Keratinocyte (primary cell): ENCODE measurements around the gene KIDINS220. TPM values are rescaled to one million over a fixed set of nuclear protein-coding genes. Genes with fewer than 3 reads are reported as not detected.

Experiments
- DNase-seq: peaks from one replicate; pipeline ENCODE4 v3.0.0-alpha.2; 2011; ENCODE audit warnings: low read depth, missing footprints, low spot score
- FAIRE-seq: peaks from 2 replicates; lab custom pipeline; 2011; peaks lifted over from hg19 to GRCh38; lab: Jason Lieb, UNC
- H2AFZ ChIP-seq: 2 replicates; pipeline ENCODE4 v1.6.0; 2012; ENCODE audit warnings: low read length, control low read depth, inconsistent platforms; ENCODE audit not compliant: control insufficient read depth
- H3K27ac ChIP-seq: 2 replicates; pipeline ENCODE4 v1.5.1; 2011; ENCODE audit warnings: low read length; ENCODE audit not compliant: control insufficient read depth, insufficient read depth
- H3K27me3 ChIP-seq: 3 replicates; pipeline ENCODE4 v1.6.0; 2011; ENCODE audit warnings: low read length; ENCODE audit not compliant: control insufficient read depth, insufficient read depth; ENCODE audit errors: extremely low read depth
- H3K36me3 ChIP-seq, 2 experiments: 2 replicates in 1 of 2; 3 replicates in 1 of 2; pipeline ENCODE4 v1.5.1; 2011; ENCODE audit warnings: low read length in 2 of 2, mild to moderate bottlenecking in 1 of 2; ENCODE audit not compliant: control insufficient read depth in 2 of 2, insufficient read depth in 2 of 2; ENCODE audit errors: extremely low read depth in 1 of 2
- H3K4me1 ChIP-seq: 3 replicates; pipeline ENCODE4 v1.5.1; 2011; ENCODE audit warnings: low read length; ENCODE audit not compliant: control insufficient read depth, insufficient read depth; ENCODE audit errors: extremely low read depth
- H3K4me2 ChIP-seq: 3 replicates; pipeline ENCODE4 v1.6.0; 2011; ENCODE audit warnings: low read depth, low read length; ENCODE audit not compliant: control insufficient read depth, insufficient read depth; ENCODE audit errors: extremely low read depth
- H3K4me3 ChIP-seq, 3 experiments: fragments of 200-600 bp in 1 of 3; sonication (generic) in 1 of 3; 2 replicates in 2 of 3; 3 replicates in 1 of 3; pipeline ENCODE4 v1.5.1; 2011 to 2016; ENCODE audit warnings: low read length in 3 of 3, mild to moderate bottlenecking in 3 of 3, control low read depth in 2 of 3, inconsistent platforms in 1 of 3, low read depth in 1 of 3, mixed read lengths in 1 of 3, mixed run types in 1 of 3, moderate library complexity in 1 of 3; ENCODE audit not compliant: control insufficient read depth in 2 of 3, insufficient read depth in 2 of 3; ENCODE audit errors: extremely low read depth in 1 of 3
- H3K79me2 ChIP-seq: 2 replicates; pipeline ENCODE4 v1.6.0; 2012; ENCODE audit warnings: low read length; ENCODE audit not compliant: control insufficient read depth, insufficient read depth
- H3K9ac ChIP-seq: 3 replicates; pipeline ENCODE4 v1.6.0; 2011; ENCODE audit warnings: low read length; ENCODE audit not compliant: control insufficient read depth, insufficient read depth; ENCODE audit errors: extremely low read depth
- H3K9me1 ChIP-seq: 3 replicates; pipeline ENCODE4 v1.6.0; 2011; ENCODE audit warnings: low read length; ENCODE audit not compliant: control insufficient read depth, insufficient read depth; ENCODE audit errors: extremely low read depth
- H3K9me3 ChIP-seq: 2 replicates; pipeline ENCODE4 v1.5.1; 2012; ENCODE audit warnings: low read depth, low read length; ENCODE audit not compliant: control insufficient read depth
- H4K20me1 ChIP-seq: 3 replicates; pipeline ENCODE4 v1.6.0; 2011; ENCODE audit warnings: low read length; ENCODE audit not compliant: control insufficient read depth, insufficient read depth; ENCODE audit errors: extremely low read depth
- EZH2 ChIP-seq: IDR thresholded peaks from one replicate; pipeline ENCODE4 v1.6.1; 2012; ENCODE audit warnings: inconsistent platforms, mild to moderate bottlenecking, low read length, moderate library complexity
- dilution Hi-C: fragments of 300-500 bp; cut with MboI; formaldehyde crosslinking; loops from one replicate; pipeline ENCODE4 v1.7.0; 2020; ENCODE audit warnings: low sequenced_read_pairs; ENCODE audit not compliant: extremely low pct_ligation_motif_present
- polyA plus RNA-seq, 5 experiments: library from polyadenylated mRNA; depleted of rRNA in 3 of 5; stranded (reverse) in 3 of 5; stranded (forward) in 1 of 5; unstranded in 1 of 5; fragments of >200 nt; gene quantifications; 1 replicate in 1 of 5; 2 replicates in 3 of 5; 3 replicates in 1 of 5; pipeline versions ENCODE4 v1.2.1 to v1.2.3, GENCODE V29; 2011 to 2012; ENCODE audit warnings: missing spikeins in 2 of 5, low read depth in 1 of 5, low replicate concordance in 1 of 5
- TF ChIP-seq, protein P1 (sequence below), 3 experiments: IDR thresholded peaks in 1 of 3; conservative IDR thresholded peaks in 1 of 3; optimal IDR thresholded peaks in 1 of 3; 2 replicates in 2 of 3; 3 replicates in 1 of 3; pipeline versions ENCODE3 to v1.5.1; 2011; ENCODE audit warnings: low read length in 3 of 3, mild to moderate bottlenecking in 3 of 3, moderate library complexity in 2 of 3, control low read depth in 1 of 3, inconsistent platforms in 1 of 3; ENCODE audit not compliant: insufficient read depth in 2 of 3; ENCODE audit errors: extremely low read depth in 1 of 3

KIDINS220 gene
- polyA plus RNA-seq, 1 donor (not counting 4 experiments of a cell fraction or from before 2014, with no cell fraction given), result 28.8 TPM

DNA sequence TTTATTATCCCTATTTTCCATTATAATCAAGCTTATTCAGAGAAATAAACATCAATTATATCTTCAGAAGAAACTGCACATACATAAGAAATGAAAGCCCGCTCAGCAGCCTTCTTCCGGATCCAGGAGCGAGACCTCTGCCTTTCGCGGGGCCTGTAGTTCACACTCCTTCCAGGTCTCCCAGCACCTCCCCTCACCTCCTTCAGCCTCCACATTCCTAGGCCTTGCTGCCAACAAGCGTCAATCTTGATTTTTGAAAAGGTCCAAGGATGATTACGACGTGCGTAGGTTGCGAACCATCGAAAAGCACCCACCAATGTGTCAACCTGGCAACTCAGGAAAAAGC lies 355 bp upstream of the KIDINS220 start:
- H3K9me1 ChIP-seq, result peaks cover 4% of the 10 kb centered on the region
- no peaks in the 10 kb centered on the region for H4K20me1 ChIP-seq
- no peaks in the 10 kb centered on the region for H3K9me3 ChIP-seq
- H3K4me1 ChIP-seq, result peaks cover 12% of the 10 kb centered on the region
- no peaks in the 10 kb centered on the region for H3K27me3 ChIP-seq
- peak overlapping the region; percentile 55 to 90 (median 71) for H3K4me3 ChIP-seq
- dilution Hi-C loops, result no loop called here
- peak overlapping the region; percentile 79 for H3K4me2 ChIP-seq
- no peak for DNase-seq
- H2AFZ ChIP-seq, result peak overlapping the region; percentile 79
- H3K27ac ChIP-seq, result no peak overlapping the region
- H3K9ac ChIP-seq, result no peak overlapping the region
- H3K36me3 ChIP-seq, result no peaks in the 10 kb centered on the region
- peaks cover 35% of the 10 kb centered on the region for H3K79me2 ChIP-seq
- TF ChIP-seq, protein P1, sequence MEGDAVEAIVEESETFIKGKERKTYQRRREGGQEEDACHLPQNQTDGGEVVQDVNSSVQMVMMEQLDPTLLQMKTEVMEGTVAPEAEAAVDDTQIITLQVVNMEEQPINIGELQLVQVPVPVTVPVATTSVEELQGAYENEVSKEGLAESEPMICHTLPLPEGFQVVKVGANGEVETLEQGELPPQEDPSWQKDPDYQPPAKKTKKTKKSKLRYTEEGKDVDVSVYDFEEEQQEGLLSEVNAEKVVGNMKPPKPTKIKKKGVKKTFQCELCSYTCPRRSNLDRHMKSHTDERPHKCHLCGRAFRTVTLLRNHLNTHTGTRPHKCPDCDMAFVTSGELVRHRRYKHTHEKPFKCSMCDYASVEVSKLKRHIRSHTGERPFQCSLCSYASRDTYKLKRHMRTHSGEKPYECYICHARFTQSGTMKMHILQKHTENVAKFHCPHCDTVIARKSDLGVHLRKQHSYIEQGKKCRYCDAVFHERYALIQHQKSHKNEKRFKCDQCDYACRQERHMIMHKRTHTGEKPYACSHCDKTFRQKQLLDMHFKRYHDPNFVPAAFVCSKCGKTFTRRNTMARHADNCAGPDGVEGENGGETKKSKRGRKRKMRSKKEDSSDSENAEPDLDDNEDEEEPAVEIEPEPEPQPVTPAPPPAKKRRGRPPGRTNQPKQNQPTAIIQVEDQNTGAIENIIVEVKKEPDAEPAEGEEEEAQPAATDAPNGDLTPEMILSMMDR (optimal IDR thresholded peaks at IDR 0.05 in 1 of 3, IDR thresholded peaks at IDR 0.05 in 1 of 3, conservative IDR thresholded peaks at IDR 0.05 in 1 of 3; ENCODE audit: extremely low read depth in 1 of 3, insufficient read depth in 2 of 3, low read length in 3 of 3), result no peak
- TF ChIP-seq EZH2, result no peak
- no peak for FAIRE-seq

DNA sequence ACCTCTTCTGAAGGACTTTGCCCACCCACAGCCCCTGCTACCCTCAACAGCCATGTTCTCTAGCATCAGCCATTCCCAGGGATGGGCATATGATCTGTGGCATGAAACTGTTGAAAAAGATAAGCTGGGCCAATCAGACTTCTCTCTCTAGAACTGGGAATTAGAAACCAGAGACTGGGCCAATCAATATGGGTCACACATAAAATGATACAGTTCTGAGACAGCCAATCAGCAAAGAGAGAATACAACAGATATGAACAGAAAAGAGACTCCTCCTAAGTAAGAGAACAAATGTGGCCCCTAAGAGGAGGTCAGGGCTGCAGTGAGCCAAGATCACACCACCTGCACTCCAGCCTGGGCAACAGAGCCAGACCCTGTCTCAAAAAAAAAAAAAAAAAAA lies 2.1 kb downstream of the KIDINS220 start:
- Histone ChIP-seq H3K79me2 (peaks cover 55% of the 10 kb centered on the region), H3K4me2 (no peak overlapping the region), H3K9me3 (no peaks in the 10 kb centered on the region), H3K4me1 (peaks cover 12% of the 10 kb centered on the region), H4K20me1 (no peaks in the 10 kb centered on the region), H3K27me3 (no peaks in the 10 kb centered on the region), H3K9me1 (peaks cover 4% of the 10 kb centered on the region), H2AFZ (no peak overlapping the region), H3K36me3 (no peaks in the 10 kb centered on the region), H3K27ac (no peak overlapping the region), H3K9ac (no peak overlapping the region), H3K4me3 (no peak overlapping the region)
- no peak for TF ChIP-seq EZH2
- TF ChIP-seq, protein P1 (optimal IDR thresholded peaks at IDR 0.05 in 1 of 3, IDR thresholded peaks at IDR 0.05 in 1 of 3, conservative IDR thresholded peaks at IDR 0.05 in 1 of 3; ENCODE audit: extremely low read depth in 1 of 3, insufficient read depth in 2 of 3, low read length in 3 of 3), result no peak
- FAIRE-seq (no peak), DNase-seq (no peak)
- dilution Hi-C loops, result no loop called here
